PC-3 (cell line): ENCODE data around the gene VSTM5. TPM values are rescaled to one million over a fixed set of nuclear protein-coding genes. Genes with fewer than 3 reads are reported as not detected.
A peak's percentile ranks its signal among the peaks of the same experiment; 100 is the strongest.

Experiments used
- ATAC-seq: fragments of 200-7000 bp; cut with Tn5 transposase; 2 replicates; pipeline ENCODE4 v1.9.1; 2020; ENCODE audit warnings: mild to moderate bottlenecking, moderate library complexity
- BruUV-seq: library from RNA; stranded (reverse); fragments of 400-500 nt; replicated peaks from 2 replicates; lab custom pipeline; 2021; lab: Mats Ljungman, UMichigan
- CTCF ChIA-PET: fragments of 300-600 bp; sonication (Branson Sonifier 250); formaldehyde crosslinking; loops from one replicate; lab custom pipeline; 2022; ENCODE audit warnings: antibody characterized with exemption; lab: Charles Lee
- POLR2A ChIA-PET: fragments of 300-600 bp; sonication (Branson Sonifier 250); formaldehyde crosslinking; loops from one replicate; lab custom pipeline; 2022; ENCODE audit warnings: antibody characterized with exemption; ENCODE audit not compliant: unreplicated experiment; lab: Charles Lee
- DNase-seq: peaks from one replicate; pipeline ENCODE4 v3.0.0-alpha.2; 2015
- H2AFZ ChIP-seq: fragments of 300-600 bp; sonication (generic); 2 replicates; pipeline ENCODE4 v1.6.0; 2016; ENCODE audit warnings: antibody characterized with exemption, low read length
- H3F3A ChIP-seq: fragments of 300-600 bp; sonication (generic); one replicate; pipeline ENCODE4 v1.6.0; 2017; ENCODE audit warnings: antibody characterized with exemption, low read length, control low read depth, mild to moderate bottlenecking; ENCODE audit not compliant: unreplicated experiment
- H3K27ac ChIP-seq: fragments of 300-600 bp; sonication (generic); 2 replicates; pipeline ENCODE4 v1.5.1; 2016; ENCODE audit warnings: mild to moderate bottlenecking, low read length
- H3K27me3 ChIP-seq: fragments of 300-600 bp; sonication (generic); 2 replicates; pipeline ENCODE4 v1.6.1; 2016; ENCODE audit warnings: low read length, mixed read lengths
- H3K36me3 ChIP-seq: fragments of 300-600 bp; sonication (generic); 2 replicates; pipeline ENCODE4 v1.6.1; 2016; ENCODE audit warnings: low read depth, mixed run types, low read length, mixed read lengths
- H3K4me1 ChIP-seq: fragments of 300-600 bp; sonication (generic); 2 replicates; pipeline ENCODE4 v1.5.1; 2016; ENCODE audit warnings: low read length; ENCODE audit not compliant: insufficient read depth
- H3K4me2 ChIP-seq: fragments of 300-600 bp; sonication (generic); 2 replicates; pipeline ENCODE4 v1.6.0; 2016; ENCODE audit warnings: low read length
- H3K4me3 ChIP-seq: fragments of 300-600 bp; sonication (generic); 2 replicates; pipeline ENCODE4 v1.5.1; 2016; ENCODE audit warnings: mild to moderate bottlenecking, low read length, mixed read lengths
- H3K79me2 ChIP-seq: fragments of 300-600 bp; sonication (generic); 2 replicates; pipeline ENCODE4 v1.6.1; 2017; ENCODE audit warnings: low read length, mixed read lengths
- H3K9ac ChIP-seq: fragments of 300-600 bp; sonication (generic); 2 replicates; pipeline ENCODE4 v1.6.0; 2016; ENCODE audit warnings: mild to moderate bottlenecking, low read length
- H3K9me2 ChIP-seq: fragments of 300-600 bp; sonication (generic); replicated peaks from 2 replicates; pipeline ENCODE4 v1.6.1; 2016; ENCODE audit warnings: mixed run types, low read length, mixed read lengths
- H3K9me3 ChIP-seq: fragments of 300-600 bp; sonication (generic); 2 replicates; pipeline ENCODE4 v1.6.1; 2016; ENCODE audit warnings: low read length, mixed read lengths
- H4K20me1 ChIP-seq: fragments of 300-600 bp; sonication (generic); 2 replicates; pipeline ENCODE4 v1.6.1; 2016; ENCODE audit warnings: low read length, mixed read lengths
- CTCF ChIP-seq: fragments of 300-600 bp; sonication (generic); conservative IDR thresholded peaks from 2 replicates; pipeline ENCODE4 v1.5.1; 2017; ENCODE audit warnings: antibody characterized with exemption, low read depth, mild to moderate bottlenecking, low read length
- EZH2 ChIP-seq: fragments of 300-600 bp; sonication (generic); IDR thresholded peaks from one replicate; pipeline ENCODE4 v1.6.1; 2017; ENCODE audit warnings: antibody characterized with exemption, mild to moderate bottlenecking, low read length; ENCODE audit not compliant: unreplicated experiment
- EZH2phosphoT487 ChIP-seq: fragments of 300-600 bp; sonication (generic); IDR thresholded peaks from 2 replicates; pipeline ENCODE4 v1.6.1; 2018; ENCODE audit warnings: mild to moderate bottlenecking, antibody characterized with exemption, low read length, borderline replicate concordance
- intact Hi-C: fragments of 100-400 bp; cut with micrococcal nuclease; formaldehyde crosslinking; loops from 2 replicates; pipeline ENCODE4 v1.9.0; 2023
- total RNA-seq: library from RNA; depleted of rRNA; stranded (reverse); fragments of >200 nt; gene quantifications from 2 replicates; pipeline ENCODE4 v1.2.3, GENCODE V29; 2014

VSTM5 gene
- total RNA-seq, 1 experiment from 2014 or later, result 15.6 TPM

- intact Hi-C loops, result no loop called here
- ChIA-PET CTCF (no interaction called here), POLR2A (interaction anchor here (1.1 kb wide), 1 partner anchor 117 kb away, joined by 3 read pairs; the partner anchor contains the start of genes C11orf54 and TAF1D)
- H3K9me2 ChIP-seq, result no peaks in the 10 kb centered on the region
- H3K27ac ChIP-seq, result no peak overlapping the region
- H3K27me3 ChIP-seq, result no peaks in the 10 kb centered on the region
- no peaks in the 10 kb centered on the region for H3F3A ChIP-seq
- H3K9me3 ChIP-seq, result no peaks in the 10 kb centered on the region
- DNase-seq, result no peak
- H4K20me1 ChIP-seq, result no peaks in the 10 kb centered on the region
- TF ChIP-seq EZH2 (no peak), EZH2phosphoT487 (no peak), CTCF (no peak)
- no peaks in the 10 kb centered on the region for H3K36me3 ChIP-seq
- H3K4me2 ChIP-seq, result no peak overlapping the region
- BruUV-seq, result no TSS peak
- no peaks in the 10 kb centered on the region for H3K79me2 ChIP-seq
- H3K4me3 ChIP-seq, result no peak overlapping the region
- no peak for ATAC-seq
- peaks cover 4% of the 10 kb centered on the region; the same call in 1 of the 2 replicates for H3K4me1 ChIP-seq
- no peak overlapping the region for H2AFZ ChIP-seq
- H3K9ac ChIP-seq, result no peak overlapping the region
These were observed 7.8 kb upstream of the VSTM5 start for GRCh38 chr11:93858121-93858775.

- Histone ChIP-seq H3K36me3 (no peaks in the 10 kb centered on the region), H3K27me3 (no peaks in the 10 kb centered on the region), H3K9me2 (no peaks in the 10 kb centered on the region), H4K20me1 (no peaks in the 10 kb centered on the region), H3K9ac (no peak overlapping the region), H3K79me2 (no peaks in the 10 kb centered on the region), H3K27ac (no peak overlapping the region), H3K4me1 (peaks cover 4% of the 10 kb centered on the region; the same call in 1 of the 2 replicates), H2AFZ (no peak overlapping the region), H3F3A (no peaks in the 10 kb centered on the region), H3K4me3 (no peak overlapping the region), H3K9me3 (no peaks in the 10 kb centered on the region), H3K4me2 (no peak overlapping the region)
- BruUV-seq, result no TSS peak
- intact Hi-C loops, result loop anchor here (1.0 kb wide), 1 partner anchor 48 kb away; no protein-coding TSS in a partner anchor
- DNase-seq (peak; percentile 22), ATAC-seq (peak; percentile 83)
- no peak for TF ChIP-seq EZH2phosphoT487
- TF ChIP-seq CTCF, result no peak
- TF ChIP-seq EZH2, result no peak
- CTCF ChIA-PET, result interaction anchor here (1.6 kb wide), 1 partner anchor 38 kb away, joined by 4 read pairs; no protein-coding TSS in a partner anchor
- POLR2A ChIA-PET, result interaction anchor here (0.5 to 1.1 kb wide), 2 partner anchors 37 to 116 kb away, joined by 3 to 12 read pairs; partner anchors contain the start of genes C11orf54 and TAF1D
These were observed 7.1 kb upstream of the VSTM5 start for GRCh38 chr11:93857413-93858120.
